A549 (cell line): Measurements from ENCODE around the gene ERLIN1.

ENCODE experiments used
- CTCF ChIP-seq: fragments of >200 bp; sonication (Bioruptor Twin); formaldehyde crosslinking; IDR thresholded peaks from 3 replicates; pipeline ENCODE4 v1.5.1; 2016
- HDAC2 ChIP-seq: fragments of 200-600 bp; sonication (generic); IDR thresholded peaks from 2 replicates; pipeline ENCODE4 v1.6.1; 2016
- HMGXB4 ChIP-seq: fragments of 250-450 bp; sonication (Bioruptor Pico); IDR thresholded peaks from 2 replicates; pipeline ENCODE4 v1.5.0; 2021; ENCODE audit warnings: mild to moderate bottlenecking, moderate library complexity, borderline replicate concordance
- JUNB ChIP-seq: fragments of >200 bp; sonication (Bioruptor Twin); formaldehyde crosslinking; IDR thresholded peaks from 2 replicates; pipeline ENCODE4 v1.6.1; 2016
- MAFK ChIP-seq: fragments of 450-650 bp; IDR thresholded peaks from 2 replicates; pipeline ENCODE4 v1.6.1; 2014; ENCODE audit not compliant: partially characterized antibody
- PHF8 ChIP-seq: fragments of 200-600 bp; sonication (generic); IDR thresholded peaks from 2 replicates; pipeline ENCODE4 v1.6.1; 2016; ENCODE audit warnings: low read depth, mild to moderate bottlenecking, antibody characterized with exemption, moderate library complexity, borderline replicate concordance
- POLR2A ChIP-seq: IDR thresholded peaks from 2 replicates; pipeline ENCODE4 v1.6.1; 2012; ENCODE audit warnings: mild to moderate bottlenecking, low read length
- RFX5 ChIP-seq: fragments of 450-650 bp; IDR thresholded peaks from 2 replicates; pipeline ENCODE4 v1.7.1; 2014; ENCODE audit warnings: antibody characterized with exemption, mild to moderate bottlenecking, moderate library complexity

GRCh38 chr10:100216006-100216405 is 30.2 kb upstream of the ERLIN1 start:
- TF ChIP-seq JUNB (no peak), RFX5 (no peak), MAFK (no peak), CTCF (no peak), HDAC2 (no peak), POLR2A (no peak), HMGXB4 (CRISPR knock-in tag) (no peak), PHF8 (no peak)
